ENCODE results near the gene LIMD2. TPM values are rescaled to one million over a fixed set of nuclear protein-coding genes. Genes with fewer than 3 reads are reported as not detected.

The LIMD2 gene
- total RNA-seq, 4 donors from 2014 or later = 5.3 to 30.7 (median 12.2) TPM

GRCh38 chr17:63705657-63706056, 5.7 kb upstream of the LIMD2 start:
- no peak for DNase-seq
- Histone ChIP-seq H3K36me3 (peaks cover 0 to 18% (median under 1%) of the 10 kb centered on the region in 4 donors), H3K9me3 (no peaks in the 10 kb centered on the region), H3K27ac (no peak overlapping the region), H3K4me3 (no peak overlapping the region), H3K27me3 (peaks cover 3% of the 10 kb centered on the region), H3K4me1 (peaks cover 0 to 13% (median 10%) of the 10 kb centered on the region in 4 donors)
- in situ Hi-C loops (cut with MboI; ENCODE audit: low pct_ligation_motif_present in 1 of 4, low pct_unique_long_range_greater_than_20kb in 1 of 4, low sequenced_read_pairs in 3 of 4) (no loop called here), intact Hi-C loops (cut with DNase I; ENCODE audit: low total_unique reads) (no loop called here)
- TF ChIP-seq POLR2AphosphoS5 (IDR thresholded peaks at IDR 0.05) = no peak
- TF ChIP-seq, protein P1, sequence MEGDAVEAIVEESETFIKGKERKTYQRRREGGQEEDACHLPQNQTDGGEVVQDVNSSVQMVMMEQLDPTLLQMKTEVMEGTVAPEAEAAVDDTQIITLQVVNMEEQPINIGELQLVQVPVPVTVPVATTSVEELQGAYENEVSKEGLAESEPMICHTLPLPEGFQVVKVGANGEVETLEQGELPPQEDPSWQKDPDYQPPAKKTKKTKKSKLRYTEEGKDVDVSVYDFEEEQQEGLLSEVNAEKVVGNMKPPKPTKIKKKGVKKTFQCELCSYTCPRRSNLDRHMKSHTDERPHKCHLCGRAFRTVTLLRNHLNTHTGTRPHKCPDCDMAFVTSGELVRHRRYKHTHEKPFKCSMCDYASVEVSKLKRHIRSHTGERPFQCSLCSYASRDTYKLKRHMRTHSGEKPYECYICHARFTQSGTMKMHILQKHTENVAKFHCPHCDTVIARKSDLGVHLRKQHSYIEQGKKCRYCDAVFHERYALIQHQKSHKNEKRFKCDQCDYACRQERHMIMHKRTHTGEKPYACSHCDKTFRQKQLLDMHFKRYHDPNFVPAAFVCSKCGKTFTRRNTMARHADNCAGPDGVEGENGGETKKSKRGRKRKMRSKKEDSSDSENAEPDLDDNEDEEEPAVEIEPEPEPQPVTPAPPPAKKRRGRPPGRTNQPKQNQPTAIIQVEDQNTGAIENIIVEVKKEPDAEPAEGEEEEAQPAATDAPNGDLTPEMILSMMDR (IDR thresholded peaks at IDR 0.05) = no peak
- no peak for TF ChIP-seq POLR2A (IDR thresholded peaks at IDR 0.05)
- TF ChIP-seq EP300 (IDR thresholded peaks at IDR 0.05; ENCODE audit: low read depth) = no peak
- 64% methylated on average over 3 of the region's 3 CpGs; no CpG with 5 or more reads in 1 of the 2 donors for WGBS, 2 donors (ENCODE audit: low coverage in 1 of 2)

- Histone ChIP-seq H3K27me3 (peaks cover 8% of the 10 kb centered on the region), H3K9me3 (no peaks in the 10 kb centered on the region), H3K27ac (no peak overlapping the region), H3K36me3 (peaks cover 0 to 9% (median under 1%) of the 10 kb centered on the region in 4 donors), H3K4me1 (peaks cover 0 to 16% (median 15%) of the 10 kb centered on the region in 4 donors), H3K4me3 (no peak overlapping the region)
- in situ Hi-C loops (cut with MboI; ENCODE audit: low pct_ligation_motif_present in 1 of 4, low pct_unique_long_range_greater_than_20kb in 1 of 4, low sequenced_read_pairs in 3 of 4) = no loop called here
- no peak for DNase-seq
- WGBS, 2 donors (ENCODE audit: low coverage in 1 of 2) = 87% methylated on average over 9 of the region's 9 CpGs; no CpG with 5 or more reads in 1 of the 2 donors
- intact Hi-C loops (cut with DNase I; ENCODE audit: low total_unique reads) = no loop called here
- TF ChIP-seq POLR2A (IDR thresholded peaks at IDR 0.05) (no peak), EP300 (IDR thresholded peaks at IDR 0.05; ENCODE audit: low read depth) (no peak)
Measured at GRCh38 chr17:63704836-63705235, 4.9 kb upstream of the LIMD2 start.

DNA sequence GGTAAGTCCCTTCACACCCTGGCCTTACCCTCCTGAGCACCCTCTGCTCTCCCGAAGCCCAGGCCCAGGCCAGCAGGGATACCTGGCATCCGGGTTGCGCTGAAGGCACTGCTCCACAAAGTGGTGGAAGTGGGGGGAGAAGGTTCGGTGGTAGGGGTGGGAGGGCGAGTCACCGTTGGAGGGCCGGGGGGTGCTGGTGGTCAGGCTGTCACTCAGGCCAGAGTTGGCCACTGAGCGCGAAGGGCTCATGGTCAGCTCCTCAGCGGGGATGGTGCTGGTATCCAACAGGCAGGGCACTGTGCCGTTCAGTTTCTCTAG, 4.3 kb upstream of the LIMD2 start:
- H3K4me3 ChIP-seq = no peak overlapping the region
- peaks cover 2 to 19% (median 17%) of the 10 kb centered on the region in 4 donors for H3K4me1 ChIP-seq
- H3K27ac ChIP-seq = no peak overlapping the region
- no peaks in the 10 kb centered on the region for H3K9me3 ChIP-seq
- intact Hi-C loops (cut with DNase I; ENCODE audit: low total_unique reads) = no loop called here
- peaks cover 0 to 5% (median 0%) of the 10 kb centered on the region in 4 donors for H3K36me3 ChIP-seq
- WGBS, 2 donors (ENCODE audit: low coverage in 1 of 2) = 96 to 100% methylated on average over 1 to 11 of the region's 11 CpGs
- no peak for DNase-seq
- TF ChIP-seq POLR2A (IDR thresholded peaks at IDR 0.05) = no peak
- TF ChIP-seq EP300 (IDR thresholded peaks at IDR 0.05; ENCODE audit: low read depth) = no peak
- TF ChIP-seq, protein P1 (IDR thresholded peaks at IDR 0.05) = no peak
- TF ChIP-seq POLR2AphosphoS5 (IDR thresholded peaks at IDR 0.05) = no peak
- H3K27me3 ChIP-seq = peaks cover 11% of the 10 kb centered on the region
- in situ Hi-C loops (cut with MboI; ENCODE audit: low pct_ligation_motif_present in 1 of 4, low pct_unique_long_range_greater_than_20kb in 1 of 4, low sequenced_read_pairs in 3 of 4) = no loop called here

DNA sequence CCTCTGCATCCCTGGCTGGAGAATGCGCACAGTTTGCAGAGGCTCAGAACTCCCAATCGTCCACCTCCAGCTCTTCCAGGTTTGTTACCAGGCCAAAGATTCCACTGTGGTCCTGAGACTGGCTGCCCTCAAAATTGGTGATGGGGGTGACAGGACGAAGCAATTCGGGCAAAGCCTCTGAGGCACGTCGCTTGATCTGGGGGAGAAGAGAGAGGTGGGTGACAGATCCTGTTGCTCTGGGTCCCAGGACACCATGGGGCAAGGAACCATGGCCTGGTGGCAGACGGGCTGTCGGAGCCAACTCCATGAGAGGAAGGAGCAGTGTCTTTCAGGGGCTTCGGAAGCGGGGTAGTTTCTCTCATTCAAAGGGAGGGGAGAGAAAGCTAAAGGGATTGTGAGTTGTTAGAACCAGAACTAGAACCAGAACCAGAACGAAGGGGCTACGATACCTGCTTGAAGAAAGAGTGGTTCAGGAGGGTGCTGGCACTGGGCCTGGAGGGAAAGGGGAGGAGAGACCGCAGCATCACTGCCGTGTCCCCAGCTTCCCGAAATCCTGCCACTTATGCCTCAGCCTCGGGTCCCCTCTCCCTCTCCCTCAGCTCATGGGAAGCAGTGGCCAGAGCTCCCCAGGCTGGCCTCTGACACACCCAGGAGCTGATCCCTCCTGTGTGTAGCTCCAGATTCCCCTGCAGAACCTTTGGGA, 3.8 kb upstream of the LIMD2 start:
- H3K27ac ChIP-seq = no peak overlapping the region
- TF ChIP-seq, protein P1 (IDR thresholded peaks at IDR 0.05) = no peak
- TF ChIP-seq EP300 (IDR thresholded peaks at IDR 0.05; ENCODE audit: low read depth) = no peak
- TF ChIP-seq POLR2A (IDR thresholded peaks at IDR 0.05) = no peak
- no peak for TF ChIP-seq POLR2AphosphoS5 (IDR thresholded peaks at IDR 0.05)
- H3K27me3 ChIP-seq = peaks cover 15% of the 10 kb centered on the region
- no peaks in the 10 kb centered on the region for H3K9me3 ChIP-seq
- intact Hi-C loops (cut with DNase I; ENCODE audit: low total_unique reads) (no loop called here), in situ Hi-C loops (cut with MboI; ENCODE audit: low pct_ligation_motif_present in 1 of 4, low pct_unique_long_range_greater_than_20kb in 1 of 4, low sequenced_read_pairs in 3 of 4) (no loop called here)
- WGBS, 2 donors (ENCODE audit: low coverage in 1 of 2) = 92 to 93% methylated on average over 5 to 16 of the region's 16 CpGs
- no peak for DNase-seq
- H3K4me3 ChIP-seq = no peak overlapping the region
- peaks cover 0 to under 1% (median 0%) of the 10 kb centered on the region in 4 donors for H3K36me3 ChIP-seq
- H3K4me1 ChIP-seq = peaks cover 7 to 24% (median 22%) of the 10 kb centered on the region in 4 donors

Measured in transverse colon (tissue), 4 donors.